PC-3 (cell line): ENCODE data around the gene DGKB. TPM values are rescaled to one million over a fixed set of nuclear protein-coding genes. Genes with fewer than 3 reads are reported as not detected.

Source experiments
- ATAC-seq: fragments of 200-7000 bp; cut with Tn5 transposase; 2 replicates; pipeline ENCODE4 v1.9.1; 2020; ENCODE audit warnings: mild to moderate bottlenecking, moderate library complexity
- BruUV-seq: library from RNA; stranded (reverse); fragments of 400-500 nt; replicated peaks from 2 replicates; lab custom pipeline; 2021; lab: Mats Ljungman, UMichigan
- CTCF ChIA-PET: fragments of 300-600 bp; sonication (Branson Sonifier 250); formaldehyde crosslinking; loops from one replicate; lab custom pipeline; 2022; ENCODE audit warnings: antibody characterized with exemption; lab: Charles Lee
- POLR2A ChIA-PET: fragments of 300-600 bp; sonication (Branson Sonifier 250); formaldehyde crosslinking; loops from one replicate; lab custom pipeline; 2022; ENCODE audit warnings: antibody characterized with exemption; ENCODE audit not compliant: unreplicated experiment; lab: Charles Lee
- DNase-seq: peaks from one replicate; pipeline ENCODE4 v3.0.0-alpha.2; 2015
- H2AFZ ChIP-seq: fragments of 300-600 bp; sonication (generic); 2 replicates; pipeline ENCODE4 v1.6.0; 2016; ENCODE audit warnings: antibody characterized with exemption, low read length
- H3F3A ChIP-seq: fragments of 300-600 bp; sonication (generic); one replicate; pipeline ENCODE4 v1.6.0; 2017; ENCODE audit warnings: antibody characterized with exemption, low read length, control low read depth, mild to moderate bottlenecking; ENCODE audit not compliant: unreplicated experiment
- H3K27ac ChIP-seq: fragments of 300-600 bp; sonication (generic); 2 replicates; pipeline ENCODE4 v1.5.1; 2016; ENCODE audit warnings: mild to moderate bottlenecking, low read length
- H3K27me3 ChIP-seq: fragments of 300-600 bp; sonication (generic); 2 replicates; pipeline ENCODE4 v1.6.1; 2016; ENCODE audit warnings: low read length, mixed read lengths
- H3K36me3 ChIP-seq: fragments of 300-600 bp; sonication (generic); 2 replicates; pipeline ENCODE4 v1.6.1; 2016; ENCODE audit warnings: low read depth, mixed run types, low read length, mixed read lengths
- H3K4me1 ChIP-seq: fragments of 300-600 bp; sonication (generic); 2 replicates; pipeline ENCODE4 v1.5.1; 2016; ENCODE audit warnings: low read length; ENCODE audit not compliant: insufficient read depth
- H3K4me2 ChIP-seq: fragments of 300-600 bp; sonication (generic); 2 replicates; pipeline ENCODE4 v1.6.0; 2016; ENCODE audit warnings: low read length
- H3K4me3 ChIP-seq: fragments of 300-600 bp; sonication (generic); 2 replicates; pipeline ENCODE4 v1.5.1; 2016; ENCODE audit warnings: mild to moderate bottlenecking, low read length, mixed read lengths
- H3K79me2 ChIP-seq: fragments of 300-600 bp; sonication (generic); 2 replicates; pipeline ENCODE4 v1.6.1; 2017; ENCODE audit warnings: low read length, mixed read lengths
- H3K9ac ChIP-seq: fragments of 300-600 bp; sonication (generic); 2 replicates; pipeline ENCODE4 v1.6.0; 2016; ENCODE audit warnings: mild to moderate bottlenecking, low read length
- H3K9me2 ChIP-seq: fragments of 300-600 bp; sonication (generic); replicated peaks from 2 replicates; pipeline ENCODE4 v1.6.1; 2016; ENCODE audit warnings: mixed run types, low read length, mixed read lengths
- H3K9me3 ChIP-seq: fragments of 300-600 bp; sonication (generic); 2 replicates; pipeline ENCODE4 v1.6.1; 2016; ENCODE audit warnings: low read length, mixed read lengths
- H4K20me1 ChIP-seq: fragments of 300-600 bp; sonication (generic); 2 replicates; pipeline ENCODE4 v1.6.1; 2016; ENCODE audit warnings: low read length, mixed read lengths
- CTCF ChIP-seq: fragments of 300-600 bp; sonication (generic); conservative IDR thresholded peaks from 2 replicates; pipeline ENCODE4 v1.5.1; 2017; ENCODE audit warnings: antibody characterized with exemption, low read depth, mild to moderate bottlenecking, low read length
- EZH2 ChIP-seq: fragments of 300-600 bp; sonication (generic); IDR thresholded peaks from one replicate; pipeline ENCODE4 v1.6.1; 2017; ENCODE audit warnings: antibody characterized with exemption, mild to moderate bottlenecking, low read length; ENCODE audit not compliant: unreplicated experiment
- EZH2phosphoT487 ChIP-seq: fragments of 300-600 bp; sonication (generic); IDR thresholded peaks from 2 replicates; pipeline ENCODE4 v1.6.1; 2018; ENCODE audit warnings: mild to moderate bottlenecking, antibody characterized with exemption, low read length, borderline replicate concordance
- intact Hi-C: fragments of 100-400 bp; cut with micrococcal nuclease; formaldehyde crosslinking; loops from 2 replicates; pipeline ENCODE4 v1.9.0; 2023
- total RNA-seq: library from RNA; depleted of rRNA; stranded (reverse); fragments of >200 nt; gene quantifications from 2 replicates; pipeline ENCODE4 v1.2.3, GENCODE V29; 2014

Gene DGKB
- total RNA-seq, 1 experiment from 2014 or later, result 0.15 TPM

GRCh38 chr7:14606101-14606500 lies 296.4 kb downstream of the DGKB start:
- no TSS peak for BruUV-seq
- Histone ChIP-seq H3K27me3 (no peaks in the 10 kb centered on the region), H3K79me2 (no peaks in the 10 kb centered on the region), H3K9me3 (no peaks in the 10 kb centered on the region), H4K20me1 (no peaks in the 10 kb centered on the region), H3K36me3 (no peaks in the 10 kb centered on the region), H3F3A (no peaks in the 10 kb centered on the region), H3K4me2 (no peak overlapping the region), H2AFZ (0 out of 2 replicates have a peak overlapping the region, but pooled peaks have one; percentile 7), H3K9me2 (no peaks in the 10 kb centered on the region), H3K4me3 (no peak overlapping the region), H3K4me1 (peaks cover 23% of the 10 kb centered on the region), H3K9ac (no peak overlapping the region), H3K27ac (no peak overlapping the region)
- CTCF ChIA-PET, result interaction anchor here (0.5 kb wide), 1 partner anchor 863 kb away, joined by 4 read pairs; no protein-coding TSS in a partner anchor
- no peak for ATAC-seq
- POLR2A ChIA-PET, result no interaction called here
- intact Hi-C loops, result no loop called here
- DNase-seq, result peak; percentile 22
- TF ChIP-seq EZH2phosphoT487 (no peak), CTCF (no peak), EZH2 (no peak)

- Histone ChIP-seq H3K36me3 (no peaks in the 10 kb centered on the region), H3K79me2 (no peaks in the 10 kb centered on the region), H3K9me2 (no peaks in the 10 kb centered on the region), H3K9me3 (no peaks in the 10 kb centered on the region), H3K9ac (no peak overlapping the region), H3K27me3 (no peaks in the 10 kb centered on the region), H3K4me3 (no peak overlapping the region), H4K20me1 (no peaks in the 10 kb centered on the region), H2AFZ (no peak overlapping the region), H3K4me2 (peak overlapping the region; percentile 15; the same call in 1 of the 2 replicates), H3K27ac (no peak overlapping the region), H3K4me1 (peaks cover 23% of the 10 kb centered on the region), H3F3A (no peaks in the 10 kb centered on the region)
- BruUV-seq, result no TSS peak
- DNase-seq, result peak; percentile 81
- ChIA-PET CTCF (interaction anchor here (0.5 kb wide), 1 partner anchor 87 kb away, joined by 5 read pairs; no protein-coding TSS in a partner anchor), POLR2A (no interaction called here)
- ATAC-seq, result peak; percentile 94
- TF ChIP-seq CTCF (no peak), EZH2 (no peak), EZH2phosphoT487 (no peak)
- intact Hi-C loops, result no loop called here
Observed at GRCh38 chr7:14604606-14605005, 297.9 kb downstream of the DGKB start.

- H3K79me2 ChIP-seq, result no peaks in the 10 kb centered on the region
- H3K27me3 ChIP-seq, result no peaks in the 10 kb centered on the region
- peak overlapping the region; percentile 35; the same call in 1 of the 2 replicates for H2AFZ ChIP-seq
- H3K36me3 ChIP-seq, result no peaks in the 10 kb centered on the region
- DNase-seq (peak; percentile 52), ATAC-seq (peak; percentile 42)
- H3K4me2 ChIP-seq, result peak overlapping the region; percentile 12
- H3K4me3 ChIP-seq, result no peak overlapping the region
- no peaks in the 10 kb centered on the region for H3K9me2 ChIP-seq
- no peak for TF ChIP-seq EZH2
- no peak for TF ChIP-seq EZH2phosphoT487
- no peak for TF ChIP-seq CTCF
- H3F3A ChIP-seq, result no peaks in the 10 kb centered on the region
- intact Hi-C loops, result no loop called here
- H3K9ac ChIP-seq, result no peak overlapping the region
- CTCF ChIA-PET, result no interaction called here
- BruUV-seq, result no TSS peak
- H3K4me1 ChIP-seq, result peaks cover 30% of the 10 kb centered on the region
- H4K20me1 ChIP-seq, result no peaks in the 10 kb centered on the region
- no peaks in the 10 kb centered on the region for H3K9me3 ChIP-seq
- H3K27ac ChIP-seq, result peak overlapping the region; percentile 27; the same call in 1 of the 2 replicates
- POLR2A ChIA-PET, result no interaction called here
Observed at GRCh38 chr7:14602851-14603250, 299.7 kb downstream of the DGKB start.
